GM12873 (cell line): ENCODE results near the gene PIK3CA.

Experiments
- CTCF ChIP-seq: IDR thresholded peaks from 2 replicates; pipeline ENCODE4 v1.5.1; 2012; ENCODE audit warnings: low read depth, mild to moderate bottlenecking, moderate library complexity, low read length, control low read depth; ENCODE audit not compliant: insufficient read depth; ENCODE audit errors: missing control alignments

PIK3CA gene

GRCh38 chr3:179281825-179282224 is 133.7 kb downstream of the PIK3CA start:
- TF ChIP-seq CTCF = no peak

- TF ChIP-seq CTCF = no peak
Measured at GRCh38 chr3:179286331-179286730, 138.2 kb downstream of the PIK3CA start.

- no peak for TF ChIP-seq CTCF
Measured at GRCh38 chr3:179288845-179289244, 140.7 kb downstream of the PIK3CA start.

GRCh38 chr3:179289295-179289694 is 141.1 kb downstream of the PIK3CA start:
- TF ChIP-seq CTCF = no peak
